WERI-Rb-1 (cell line): Measurements from ENCODE around the gene SLC12A7.

Experiments
- DNase-seq: peaks from one replicate; pipeline ENCODE4 v3.0.0-alpha.2; 2020
- H3K27ac ChIP-seq: fragments of 250-450 bp; sonication (Bioruptor Pico); 2 replicates; pipeline ENCODE4 v1.5.1; 2020; ENCODE audit warnings: mild to moderate bottlenecking, moderate library complexity
- H3K27me3 ChIP-seq: fragments of 250-450 bp; sonication (Bioruptor Pico); 2 replicates; pipeline ENCODE4 v1.5.1; 2021; ENCODE audit warnings: mild to moderate bottlenecking, low read depth, moderate library complexity; ENCODE audit not compliant: insufficient read depth, severe bottlenecking
- H3K36me3 ChIP-seq: fragments of 250-450 bp; sonication (Bioruptor Pico); 2 replicates; pipeline ENCODE4 v1.5.1; 2020; ENCODE audit warnings: mild to moderate bottlenecking, moderate library complexity
- H3K4me3 ChIP-seq: 2 replicates; pipeline ENCODE4 v1.5.1; 2011; ENCODE audit warnings: low read depth, mild to moderate bottlenecking, control low read depth, low read length
- H3K9me3 ChIP-seq: fragments of 250-450 bp; sonication (Bioruptor Pico); 2 replicates; pipeline ENCODE4 v1.5.1; 2021; ENCODE audit warnings: mild to moderate bottlenecking, moderate library complexity; ENCODE audit not compliant: severe bottlenecking
- TF ChIP-seq, protein P1 (sequence below): IDR thresholded peaks from 2 replicates; pipeline ENCODE4 v1.5.1; 2011; ENCODE audit warnings: low read depth, mild to moderate bottlenecking, control low read depth, inconsistent platforms, low read length

Gene SLC12A7

DNA sequence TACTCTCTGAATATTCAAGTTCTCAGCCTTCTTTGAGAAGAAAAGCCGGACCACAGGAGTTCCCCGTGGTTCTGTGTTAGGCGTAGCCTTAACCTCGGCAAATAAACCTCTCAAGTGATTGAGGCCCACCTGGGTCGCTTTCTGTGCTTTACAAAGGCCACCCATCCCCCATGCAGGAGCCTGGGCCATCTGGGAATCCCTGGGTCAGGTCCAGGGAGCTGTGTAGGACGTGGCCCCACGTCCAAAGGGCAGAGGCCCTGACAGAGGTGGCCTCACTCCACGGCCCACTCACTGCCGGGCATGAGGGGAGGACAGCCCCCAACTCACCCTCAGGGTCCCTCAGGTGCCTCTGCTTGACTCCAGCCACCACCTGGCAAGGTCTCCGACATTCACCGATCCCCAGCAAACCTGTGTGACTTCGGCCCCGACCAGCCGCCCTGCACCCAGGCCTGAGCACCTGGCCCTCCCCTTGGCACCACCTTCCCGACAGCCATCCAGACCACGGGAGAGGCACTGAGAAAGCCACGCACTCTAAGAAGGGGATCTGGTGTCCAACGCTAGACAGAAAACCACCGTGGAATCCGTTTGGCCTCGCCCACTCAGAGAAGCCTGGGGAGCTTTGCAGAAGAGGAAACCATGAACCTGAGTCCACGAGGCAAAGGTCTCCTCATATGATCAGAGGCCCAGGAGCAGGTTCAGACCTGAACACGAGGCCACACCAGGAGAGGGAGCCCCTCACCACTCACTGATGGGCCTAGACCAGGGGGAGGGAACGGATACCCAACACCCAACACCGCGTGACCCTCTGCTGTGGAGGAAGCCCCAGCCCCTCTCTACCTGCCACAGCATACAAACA lies 4.5 kb downstream of the SLC12A7 start:
- DNase-seq, result peak; percentile 69
- no peak overlapping the region for H3K4me3 ChIP-seq
- peak overlapping the region; percentile 62 for H3K27ac ChIP-seq

DNA sequence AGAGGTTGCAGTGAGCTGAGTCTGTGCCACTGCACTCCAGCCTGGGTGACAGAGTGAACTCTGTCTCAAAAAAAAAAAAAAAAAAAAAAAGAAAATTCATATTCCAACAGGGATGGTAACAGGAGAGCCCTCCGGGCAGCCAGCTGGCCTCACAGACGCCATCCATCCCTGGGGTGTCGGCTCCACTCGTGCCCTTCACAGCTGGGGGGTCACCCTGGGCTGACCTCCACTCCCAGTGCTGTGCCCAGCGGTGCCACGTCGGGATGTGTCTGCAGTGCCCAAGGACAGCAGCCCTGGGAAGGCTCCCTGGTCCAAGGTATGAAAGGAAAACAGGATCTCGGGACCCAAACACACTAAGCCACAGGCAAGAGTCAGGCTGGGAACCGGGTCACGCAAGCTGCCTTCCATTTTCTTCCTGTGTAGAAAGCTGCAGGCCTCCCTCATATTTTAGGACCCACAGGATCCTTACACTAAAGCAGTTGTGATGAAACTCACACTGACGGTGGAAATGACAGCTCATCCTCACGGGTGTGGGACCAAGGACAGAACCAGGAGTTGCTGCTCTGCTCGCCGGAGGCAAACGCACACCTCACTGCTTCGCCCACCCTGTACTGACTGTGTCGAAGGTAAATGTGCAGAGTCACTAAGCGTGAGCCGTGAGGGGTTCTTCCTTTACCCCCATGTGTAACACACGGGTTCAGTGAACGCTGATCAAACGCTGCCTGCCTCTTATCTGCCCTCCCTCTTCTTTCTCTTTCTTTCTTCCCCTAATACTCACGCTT lies 5.3 kb downstream of the SLC12A7 start:
- DNase-seq, result no peak
- H3K27me3 ChIP-seq, result no peaks in the 10 kb centered on the region
- TF ChIP-seq, protein P1, sequence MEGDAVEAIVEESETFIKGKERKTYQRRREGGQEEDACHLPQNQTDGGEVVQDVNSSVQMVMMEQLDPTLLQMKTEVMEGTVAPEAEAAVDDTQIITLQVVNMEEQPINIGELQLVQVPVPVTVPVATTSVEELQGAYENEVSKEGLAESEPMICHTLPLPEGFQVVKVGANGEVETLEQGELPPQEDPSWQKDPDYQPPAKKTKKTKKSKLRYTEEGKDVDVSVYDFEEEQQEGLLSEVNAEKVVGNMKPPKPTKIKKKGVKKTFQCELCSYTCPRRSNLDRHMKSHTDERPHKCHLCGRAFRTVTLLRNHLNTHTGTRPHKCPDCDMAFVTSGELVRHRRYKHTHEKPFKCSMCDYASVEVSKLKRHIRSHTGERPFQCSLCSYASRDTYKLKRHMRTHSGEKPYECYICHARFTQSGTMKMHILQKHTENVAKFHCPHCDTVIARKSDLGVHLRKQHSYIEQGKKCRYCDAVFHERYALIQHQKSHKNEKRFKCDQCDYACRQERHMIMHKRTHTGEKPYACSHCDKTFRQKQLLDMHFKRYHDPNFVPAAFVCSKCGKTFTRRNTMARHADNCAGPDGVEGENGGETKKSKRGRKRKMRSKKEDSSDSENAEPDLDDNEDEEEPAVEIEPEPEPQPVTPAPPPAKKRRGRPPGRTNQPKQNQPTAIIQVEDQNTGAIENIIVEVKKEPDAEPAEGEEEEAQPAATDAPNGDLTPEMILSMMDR, result no peak
- no peaks in the 10 kb centered on the region for H3K9me3 ChIP-seq
- peaks cover 32% of the 10 kb centered on the region for H3K36me3 ChIP-seq
- H3K27ac ChIP-seq, result peak overlapping the region; percentile 62
- no peak overlapping the region for H3K4me3 ChIP-seq

More for the DNA sequence above, 4.5 kb downstream of the SLC12A7 start:
- TF ChIP-seq, protein P1, result peak; percentile 72
- no peaks in the 10 kb centered on the region for H3K27me3 ChIP-seq
- H3K9me3 ChIP-seq, result no peaks in the 10 kb centered on the region
- H3K36me3 ChIP-seq, result peaks cover 32% of the 10 kb centered on the region

DNA sequence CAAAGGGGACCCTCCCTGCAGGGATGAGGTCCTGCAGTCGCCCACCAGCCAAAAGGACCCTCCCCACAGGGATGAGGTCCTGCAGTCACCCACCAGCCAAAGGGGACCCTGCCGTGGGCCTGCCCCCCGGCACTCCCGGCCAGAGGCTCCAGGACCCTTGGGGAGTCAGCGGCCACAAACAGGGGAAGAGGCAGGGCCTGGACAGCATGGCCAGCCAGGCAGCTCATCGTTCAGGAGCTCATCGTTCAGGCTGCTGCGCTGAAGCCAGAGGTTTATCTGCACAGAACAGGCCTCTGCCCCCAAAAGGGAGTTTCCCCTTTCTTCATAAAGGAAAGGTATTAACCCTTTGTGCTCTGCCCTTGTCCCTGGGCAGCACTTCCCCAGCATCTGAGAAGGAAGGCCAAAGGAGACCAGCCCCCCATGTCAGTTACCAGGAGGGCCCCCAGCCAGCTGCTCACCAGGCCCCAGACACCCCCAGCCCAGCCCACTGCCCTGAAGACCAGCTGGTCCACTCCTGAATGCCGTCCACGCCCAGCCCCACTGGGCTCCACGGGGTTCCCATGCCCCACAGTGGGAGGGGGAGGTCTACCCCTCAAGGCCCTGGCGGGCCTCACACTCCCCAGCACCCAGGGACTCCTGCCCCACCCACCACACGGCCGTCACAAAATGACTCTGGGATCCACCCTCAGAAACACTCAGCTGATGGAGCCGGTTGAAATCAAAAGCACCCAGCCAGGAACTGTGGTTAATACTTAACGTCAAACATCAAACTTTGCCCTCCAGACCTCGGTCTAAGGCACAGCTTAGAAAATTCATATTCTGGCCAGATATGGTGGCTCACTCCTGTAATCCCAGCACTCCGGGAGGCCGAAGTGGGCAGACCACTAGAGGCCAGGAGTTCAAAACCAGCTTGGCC lies 6.3 kb downstream of the SLC12A7 start:
- no peak overlapping the region for H3K4me3 ChIP-seq
- TF ChIP-seq, protein P1, result no peak
- peaks cover 27% of the 10 kb centered on the region for H3K36me3 ChIP-seq
- no peak for DNase-seq
- H3K9me3 ChIP-seq, result no peaks in the 10 kb centered on the region
- no peaks in the 10 kb centered on the region for H3K27me3 ChIP-seq
- no peak overlapping the region for H3K27ac ChIP-seq

DNA sequence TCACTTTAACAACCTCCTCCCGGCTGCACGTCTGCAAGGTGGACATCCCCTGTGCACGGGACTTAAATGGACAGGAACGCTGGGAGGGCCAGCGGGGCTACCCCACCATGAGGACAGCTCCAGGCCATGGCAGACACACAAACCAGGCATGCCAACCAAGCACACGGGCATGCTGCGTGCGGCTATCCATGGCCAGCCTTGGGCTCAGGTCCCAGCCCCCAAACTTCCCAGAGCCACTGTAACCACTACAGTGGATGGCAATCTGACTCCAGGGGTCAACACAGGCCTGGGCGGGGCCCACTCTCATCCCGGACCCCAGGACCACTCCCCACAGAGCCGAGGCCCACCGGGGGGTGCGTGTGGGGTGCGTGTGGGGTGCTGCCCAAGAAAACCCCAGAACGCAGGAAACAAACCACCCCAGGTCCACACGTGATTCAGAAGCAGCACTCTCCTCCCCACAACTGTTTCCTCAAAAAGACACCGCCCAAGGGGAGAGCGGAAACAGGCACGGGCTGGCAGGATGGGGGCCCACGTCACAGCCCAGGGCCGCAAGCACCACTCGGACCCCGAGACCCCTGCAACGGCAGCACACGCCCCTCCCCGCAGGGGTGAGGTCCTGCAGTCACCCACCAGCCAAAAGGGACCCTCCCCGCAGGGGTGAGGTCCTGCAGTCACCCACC lies 7.4 kb downstream of the SLC12A7 start:
- Histone ChIP-seq H3K36me3 (peaks cover 16% of the 10 kb centered on the region), H3K9me3 (no peaks in the 10 kb centered on the region), H3K4me3 (no peak overlapping the region), H3K27me3 (no peaks in the 10 kb centered on the region), H3K27ac (no peak overlapping the region)
- DNase-seq, result no peak
- TF ChIP-seq, protein P1, result no peak
